K562 (cell line): Measurements from ENCODE around the gene TRIM32. TPM values are rescaled to one million over a fixed set of nuclear protein-coding genes. Genes with fewer than 3 reads are reported as not detected.
A peak's percentile ranks its signal among the peaks of the same experiment; 100 is the strongest.

Experiments
- ATAC-seq: fragments of 200-7000 bp; cut with Tn5 transposase; 3 replicates; pipeline ENCODE4 v1.9.1; 2020; ENCODE audit warnings: moderate library complexity
- BruUV-seq: library from RNA; stranded (reverse); fragments of 400-500 nt; replicated peaks from 2 replicates; lab custom pipeline; 2021; lab: Mats Ljungman, UMichigan
- CTCF ChIA-PET: fragments of 300-600 bp; formaldehyde crosslinking; extraction: SDS; loops from one replicate; lab custom pipeline; 2021; ENCODE audit warnings: low intra/inter-chr PET ratio; lab: Yijun Ruan, JAX
- POLR2A ChIA-PET: fragments of 300-600, 350-650 bp; sonication (Branson Sonifier 250); formaldehyde crosslinking; extraction: SDS; loops from one replicate; lab custom pipeline; 2021; ENCODE audit warnings: antibody characterized with exemption, inconsistent platforms; lab: Yijun Ruan, JAX
- DNase-seq, 4 experiments: peaks; one replicate each; pipeline versions ENCODE4 v3.0.0 to v3.0.0-alpha.2; 2011 to 2018; ENCODE audit warnings: low spot score in 3 of 4, mixed read lengths in 3 of 4; ENCODE audit errors: extremely low read depth in 1 of 4
- FAIRE-seq: peaks from 2 replicates; lab custom pipeline; 2011; peaks lifted over from hg19 to GRCh38; lab: Jason Lieb, UNC
- H2AFZ ChIP-seq: 2 replicates; pipeline ENCODE4 v1.6.0; 2011; ENCODE audit warnings: low read depth, low read length, control low read depth, inconsistent platforms
- H3K27ac ChIP-seq: fragments of 200-600 bp; 3 replicates; pipeline ENCODE4 v1.8.0; 2011; ENCODE audit warnings: low read depth, mild to moderate bottlenecking, control low read depth, inconsistent platforms, low read length, moderate library complexity, mixed read lengths; ENCODE audit errors: extremely low read depth
- H3K27me3 ChIP-seq, 2 experiments: fragments of 300-600 bp in 1 of 2; 2 replicates in 1 of 2; 3 replicates in 1 of 2; pipeline versions ENCODE4 v1.6.0 to v1.8.0; 2011; ENCODE audit warnings: inconsistent platforms in 2 of 2, low read length in 2 of 2, mild to moderate bottlenecking in 1 of 2, mixed read lengths in 1 of 2, moderate library complexity in 1 of 2; ENCODE audit not compliant: control insufficient read depth in 2 of 2, insufficient read depth in 2 of 2
- H3K36me3 ChIP-seq: fragments of 300-600 bp; 3 replicates; pipeline ENCODE4 v1.8.0; 2011; ENCODE audit warnings: mild to moderate bottlenecking, low read length, inconsistent platforms; ENCODE audit not compliant: control insufficient read depth, insufficient read depth
- H3K4me1 ChIP-seq, 2 experiments: fragments of 200-600 bp in 1 of 2; replicated peaks in 1 of 2; 2 replicates in 1 of 2; 3 replicates in 1 of 2; pipeline versions ENCODE4 v1.5.1 to v1.8.0; 2011; ENCODE audit warnings: inconsistent platforms in 2 of 2, low read length in 2 of 2, mild to moderate bottlenecking in 1 of 2, mixed read lengths in 1 of 2, moderate library complexity in 1 of 2; ENCODE audit not compliant: control insufficient read depth in 2 of 2, insufficient read depth in 2 of 2
- H3K4me2 ChIP-seq: 2 replicates; pipeline ENCODE4 v1.6.1; 2011; ENCODE audit warnings: low read length, control low read depth, inconsistent platforms, mixed read lengths; ENCODE audit not compliant: insufficient read depth
- H3K4me3 ChIP-seq: fragments of 200-600 bp; sonication (generic), shearing (Covaris generic); 2 replicates; pipeline ENCODE4 v1.5.1; 2016; ENCODE audit warnings: control low read depth, inconsistent platforms
- H3K79me2 ChIP-seq: fragments of 200-600 bp; 3 replicates; pipeline ENCODE4 v1.8.0; 2011; ENCODE audit warnings: low read length, inconsistent platforms; ENCODE audit not compliant: control insufficient read depth, insufficient read depth
- H3K9ac ChIP-seq, 2 experiments: 2 replicates each; pipeline versions ENCODE4 v1.6.0 to v1.6.1; 2011; ENCODE audit warnings: low read depth in 2 of 2, low read length in 2 of 2, control low read depth in 1 of 2, inconsistent platforms in 1 of 2, mild to moderate bottlenecking in 1 of 2, mixed read lengths in 1 of 2; ENCODE audit not compliant: insufficient read depth in 1 of 2
- H3K9me1 ChIP-seq: one replicate; pipeline ENCODE4 v1.6.0; 2011; ENCODE audit warnings: inconsistent platforms, mild to moderate bottlenecking, low read length, moderate library complexity; ENCODE audit not compliant: control insufficient read depth, insufficient read depth
- H3K9me3 ChIP-seq: replicated peaks from 2 replicates; pipeline ENCODE4 v1.5.1; 2011; ENCODE audit warnings: low read depth, low read length, inconsistent platforms; ENCODE audit not compliant: control insufficient read depth, insufficient read depth
- H4K20me1 ChIP-seq: replicated peaks from 2 replicates; pipeline ENCODE4 v1.6.1; 2011; ENCODE audit warnings: low read length, inconsistent platforms, mixed read lengths; ENCODE audit not compliant: control insufficient read depth, insufficient read depth
- ARID1B ChIP-seq: fragments of 450-650 bp; IDR thresholded peaks from 2 replicates; pipeline ENCODE4 v1.6.1; 2016; ENCODE audit warnings: antibody characterized with exemption, mild to moderate bottlenecking, inconsistent platforms
- BRF1 ChIP-seq: IDR thresholded peaks from 3 replicates; pipeline ENCODE4 v1.6.1; 2011; ENCODE audit warnings: borderline replicate concordance, mild to moderate bottlenecking; ENCODE audit not compliant: insufficient read length; ENCODE audit errors: extremely low read depth
- CBFA2T2 ChIP-seq: fragments of 450-650 bp; conservative IDR thresholded peaks from 2 replicates; pipeline ENCODE4 v1.6.1; 2017; ENCODE audit warnings: mild to moderate bottlenecking
- FOXA3 ChIP-seq, 2 experiments: fragments of 450-650 bp in 1 of 2; sonication (generic) in 1 of 2; formaldehyde crosslinking; IDR thresholded peaks in 1 of 2; conservative IDR thresholded peaks in 1 of 2; 2 replicates each; pipeline versions ENCODE4 v1.4.0 to v1.8.0; 2020 to 2022; ENCODE audit warnings: mild to moderate bottlenecking in 2 of 2, missing genetic modification reagents in 1 of 2
- HMGN3 ChIP-seq: IDR thresholded peaks from 2 replicates; pipeline ENCODE4 v1.6.1; 2011; ENCODE audit warnings: borderline replicate concordance, low read depth, mild to moderate bottlenecking, mixed read lengths, low read length; ENCODE audit not compliant: insufficient read length; ENCODE audit errors: extremely low read depth
- HSF4 ChIP-seq: fragments of 250-450 bp; sonication (Bioruptor Pico); IDR thresholded peaks from 2 replicates; pipeline ENCODE4 v2.1.2; 2022; ENCODE audit warnings: mild to moderate bottlenecking, moderate library complexity, borderline replicate concordance
- ILF3 ChIP-seq: fragments of 450-650 bp; IDR thresholded peaks from 2 replicates; pipeline ENCODE4 v1.6.1; 2018; ENCODE audit warnings: antibody characterized with exemption, mild to moderate bottlenecking, moderate library complexity, borderline replicate concordance
- KDM1A ChIP-seq, 2 experiments: fragments of 450-650 bp; IDR thresholded peaks; 2 replicates each; pipeline ENCODE4 v1.6.1; 2016; ENCODE audit warnings: mild to moderate bottlenecking in 2 of 2
- L3MBTL2 ChIP-seq: fragments of 450-650 bp; IDR thresholded peaks from 2 replicates; pipeline ENCODE4 v1.6.1; 2016; ENCODE audit warnings: mild to moderate bottlenecking, moderate library complexity
- MYC ChIP-seq, 2 experiments: fragments of 250-450 bp in 1 of 2; sonication (Bioruptor Pico) in 1 of 2; IDR thresholded peaks; 2 replicates each; pipeline versions ENCODE4 v1.5.1 to v1.6.1; 2012 to 2021; ENCODE audit warnings: low read depth in 2 of 2, borderline replicate concordance in 1 of 2, improper control_type of control experiment in 1 of 2, low read length in 1 of 2, mild to moderate bottlenecking in 1 of 2, moderate library complexity in 1 of 2
- NFE2 ChIP-seq: IDR thresholded peaks from 2 replicates; pipeline ENCODE4 v1.6.1; 2014; ENCODE audit warnings: antibody characterized with exemption, low read depth
- NKRF ChIP-seq: fragments of 450-650 bp; IDR thresholded peaks from 2 replicates; pipeline ENCODE4 v1.6.1; 2016; ENCODE audit warnings: borderline replicate concordance
- PURB ChIP-seq: sonication (generic); formaldehyde crosslinking; IDR thresholded peaks from 2 replicates; pipeline ENCODE4 v1.9.0; 2021; ENCODE audit warnings: low read depth, mild to moderate bottlenecking, missing genetic modification reagents
- SMAD4 ChIP-seq: fragments of 250-450 bp; sonication (Bioruptor Pico); conservative IDR thresholded peaks from 2 replicates; pipeline ENCODE4 v1.8.0; 2021; ENCODE audit warnings: inconsistent platforms, mild to moderate bottlenecking, moderate library complexity
- SMARCA5 ChIP-seq: fragments of 450-650 bp; IDR thresholded peaks from 2 replicates; pipeline ENCODE4 v1.6.1; 2016
- SNIP1 ChIP-seq: fragments of 450-650 bp; IDR thresholded peaks from 2 replicates; pipeline ENCODE4 v1.7.1; 2017; ENCODE audit warnings: low read depth, mild to moderate bottlenecking
- SNRNP70 ChIP-seq: fragments of 200-400 bp; formaldehyde crosslinking; optimal IDR thresholded peaks from 2 replicates; pipeline ENCODE3; 2017; ENCODE audit warnings: low read depth, low read length
- ZNF436 ChIP-seq: fragments of 250-450, 450-650 bp; sonication (Bioruptor Pico); formaldehyde crosslinking; IDR thresholded peaks from 2 replicates; pipeline ENCODE4 v1.7.0; 2020; ENCODE audit warnings: mild to moderate bottlenecking
- ZNF77 ChIP-seq: fragments of 250-450 bp; sonication (Bioruptor Pico); IDR thresholded peaks from 2 replicates; pipeline ENCODE4 v1.5.0; 2020
- ZNF785 ChIP-seq: fragments of 250-450 bp; sonication (Bioruptor Pico); IDR thresholded peaks from 2 replicates; pipeline ENCODE4 v1.4.0; 2020; ENCODE audit warnings: mild to moderate bottlenecking
- WGBS: fragments of 100-300 bp; shearing (Covaris generic); methylation state at CpG from one replicate; pipeline ENCODE4 v1.1.6; 2016; ENCODE audit warnings: low coverage, mixed read lengths; ENCODE audit not compliant: insufficient coverage; ENCODE audit errors: missing lambda C conversion rate; 5-methylcytosine and 5-hydroxymethylcytosine counted together
- in situ Hi-C: fragments of 300-500 bp; cut with MboI; formaldehyde crosslinking; loops from 4 replicates; pipeline ENCODE4 v1.15.0; 2018; ENCODE audit warnings: inconsistent platforms, mixed read lengths
- intact Hi-C: fragments of 100-400 bp; cut with micrococcal nuclease; formaldehyde crosslinking; loops from 2 replicates; pipeline ENCODE4 v1.14.2; 2022
- polyA plus RNA-seq, 8 experiments: library from polyadenylated mRNA; depleted of rRNA in 4 of 8; stranded (reverse) in 5 of 8; unstranded in 3 of 8; fragments of >200 nt; fragmentation: Nextera tagmentation in 2 of 8; fragmentation: Illumina TruSeq in 1 of 8; extraction: Ambion mirVana in 2 of 8; extraction: Trizol in 1 of 8; gene quantifications; 2 replicates each; pipeline versions ENCODE4 v1.2.1 to v1.2.3, GENCODE V29; 2011 to 2014; ENCODE audit warnings: inconsistent platforms in 1 of 8, missing spikeins in 1 of 8
- total RNA-seq, 7 experiments: library from RNA; depleted of rRNA in 6 of 7; stranded (reverse); fragments of >200 nt in 6 of 7; fragmentation: Illumina TruSeq in 2 of 7; extraction: Trizol in 2 of 7; gene quantifications; 2 replicates each; pipeline versions ENCODE4 v1.2.1 to v1.2.3, GENCODE V29; 2011 to 2021; ENCODE audit warnings: low replicate concordance in 1 of 7

TRIM32 gene
- total and polyA plus RNA-seq, 9 of the 15 experiments (the other 6 are each of a cell fraction or from before 2014, with no cell fraction given): 3.5 to 9.4 (median 5.9) TPM

- no peak for TF ChIP-seq ILF3
- no peak for TF ChIP-seq FOXA3 (CRISPR knock-in tag; conservative IDR thresholded peaks at IDR 0.05 in 1 of 2, IDR thresholded peaks at IDR 0.05 in 1 of 2)
- no peak for TF ChIP-seq PURB (CRISPR knock-in tag)
- no peak for TF ChIP-seq MYC (IDR thresholded peaks at IDR 0.05; ENCODE audit: low read depth, low read length)
- no peak for TF ChIP-seq MYC (CRISPR knock-in tag; IDR thresholded peaks at IDR 0.05; ENCODE audit: borderline replicate concordance, low read depth)
- no peak for TF ChIP-seq SNIP1
- no peak for TF ChIP-seq L3MBTL2
- TF ChIP-seq ZNF436 (CRISPR knock-in tag): no peak
- TF ChIP-seq CBFA2T2: no peak
- TF ChIP-seq NFE2: no peak
- no peak for TF ChIP-seq BRF1
Measured at GRCh38 chr9:116686135-116686534, 970 bp upstream of the TRIM32 start (continued).

DNA sequence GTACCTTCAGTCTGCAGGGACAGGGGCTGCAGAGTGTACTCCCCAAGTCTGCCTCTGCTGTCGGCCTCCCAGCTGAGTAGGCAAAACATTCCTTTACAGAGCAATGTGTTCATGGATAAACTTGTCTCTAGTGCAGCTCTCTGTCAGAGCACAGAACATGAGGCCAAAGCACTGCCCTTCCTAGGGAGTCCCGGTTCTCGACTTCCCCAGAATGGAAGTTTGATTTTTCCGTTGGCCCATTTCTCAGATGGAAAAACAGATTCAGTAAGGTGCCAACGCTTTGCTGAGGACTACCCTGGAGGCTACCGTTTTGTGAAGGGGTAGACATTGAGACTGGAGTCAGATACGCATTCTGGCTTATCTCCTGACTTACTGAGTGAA lies 422 bp upstream of the TRIM32 start:
- H3K79me2 ChIP-seq: peaks cover 6% of the 10 kb centered on the region; the same call in 2 of the 3 replicates
- intact Hi-C loops: no loop called here
- BruUV-seq: TSS peak; percentile 68
- H3K9me3 ChIP-seq: no peaks in the 10 kb centered on the region
- FAIRE-seq (no peak), DNase-seq (peak in 1 of 4 experiments; percentile 15), ATAC-seq (peak; percentile 51)
- peaks cover 16 to 28% of the 10 kb centered on the region in 2 experiments; a peak in 4 of 5 replicates for H3K4me1 ChIP-seq
- H3K27me3 ChIP-seq: no peaks in the 10 kb centered on the region
- H3K4me3 ChIP-seq: peak overlapping the region; percentile 58
- POLR2A ChIA-PET: interaction anchor here (0.6 to 1.4 kb wide), 4 partner anchors 10 to 115 kb away, joined by 3 to 4 read pairs (median 4); no protein-coding TSS in a partner anchor
- H3K4me2 ChIP-seq: peak overlapping the region; percentile 86
- no peaks in the 10 kb centered on the region for H4K20me1 ChIP-seq
- no peaks in the 10 kb centered on the region for H3K36me3 ChIP-seq
- no peak overlapping the region; the same call in 1 of the 3 replicates for H3K27ac ChIP-seq
- CTCF ChIA-PET: no interaction called here
- H3K9me1 ChIP-seq: no peaks in the 10 kb centered on the region
- H2AFZ ChIP-seq: peak overlapping the region; percentile 97
- WGBS: 3% methylated on average over 7 of the region's 7 CpGs
- peak overlapping the region; percentile 63 to 88 for H3K9ac ChIP-seq
- in situ Hi-C loops: no loop called here
- TF ChIP-seq HSF4 (CRISPR knock-in tag): no peak
- 0 out of 2 replicates have a peak, but pooled peaks have one; percentile 16 for TF ChIP-seq ARID1B
- no peak for TF ChIP-seq ZNF77 (CRISPR knock-in tag)
- no peak for TF ChIP-seq ZNF785 (CRISPR knock-in tag)
- TF ChIP-seq SMAD4 (CRISPR knock-in tag): 0 out of 2 replicates have a peak, but pooled peaks have one; percentile 27
- TF ChIP-seq SMARCA5: peak; percentile 36; the same call in 1 of the 2 replicates
- TF ChIP-seq SNRNP70: no peak
- no peak for TF ChIP-seq HMGN3
- peak; percentile 16 to 54; a peak in 2 of 4 replicates for TF ChIP-seq KDM1A (IDR thresholded peaks at IDR 0.05)
- TF ChIP-seq NKRF: no peak
